NCI-H2227 (cell line): Measurements from ENCODE around the gene DIDO1.

Source experiments
- DNase-seq: peaks from one replicate; lab custom pipeline; 2025; ENCODE audit not compliant: unreplicated experiment; lab: John Stamatoyannopoulos, UW

DIDO1 gene

GRCh38 chr20:62926229-62927127, at the start of gene DIDO1:
TSS of gene DIDO1 (minus strand) at chr20:62926505.
- DNase-seq: peak; percentile 95

- DNase-seq: no peak
Observed at GRCh38 chr20:62975251-62975760, 49.0 kb upstream of the DIDO1 start.

GRCh38 chr20:62972845-62973745, 46.8 kb upstream of the DIDO1 start:
- DNase-seq: no peak

GRCh38 chr20:62971950-62972844, 45.9 kb upstream of the DIDO1 start:
- DNase-seq: peak; percentile 89

GRCh38 chr20:62971211-62971949, 45.1 kb upstream of the DIDO1 start:
- no peak for DNase-seq

GRCh38 chr20:62970307-62971210, 44.3 kb upstream of the DIDO1 start:
- DNase-seq: no peak

GRCh38 chr20:62969939-62970306, 43.6 kb upstream of the DIDO1 start:
- DNase-seq: no peak

GRCh38 chr20:62969179-62969760, 43.0 kb upstream of the DIDO1 start:
- no peak for DNase-seq

GRCh38 chr20:62968378-62969178, 42.3 kb upstream of the DIDO1 start:
- DNase-seq: no peak

- DNase-seq: no peak
Observed at GRCh38 chr20:62967628-62968351, 41.5 kb upstream of the DIDO1 start.

GRCh38 chr20:62967149-62967501, 40.8 kb upstream of the DIDO1 start:
- DNase-seq: no peak

GRCh38 chr20:62966212-62967148, 40.2 kb upstream of the DIDO1 start:
- DNase-seq: no peak

- DNase-seq: no peak
Observed at GRCh38 chr20:62965363-62965771, 39.1 kb upstream of the DIDO1 start.

GRCh38 chr20:62964700-62965099, 38.4 kb upstream of the DIDO1 start:
- DNase-seq: no peak

- DNase-seq: no peak
Observed at GRCh38 chr20:62963614-62964397, 37.5 kb upstream of the DIDO1 start.
